PC-9 (cell line): ENCODE data around the gene PHF20.
"Not testable (repeated sequence)": the region's sequence is repeated elsewhere in the genome, so short reads cannot be mapped to it uniquely, and the experiment has no call there.

Experiments used
- CTCF ChIP-seq: fragments of 200-600 bp; sonication (generic); conservative IDR thresholded peaks from 2 replicates; pipeline ENCODE4 v1.6.1; 2017; ENCODE audit warnings: mixed run types, antibody characterized with exemption, mild to moderate bottlenecking, moderate library complexity
- EZH2 ChIP-seq: fragments of 200-600 bp; sonication (generic); IDR thresholded peaks from 2 replicates; pipeline ENCODE4 v1.8.0; 2017; ENCODE audit warnings: antibody characterized with exemption, low read depth

- TF ChIP-seq CTCF, EZH2: not testable (repeated sequence)
Measured at GRCh38 chr20:35901230-35901629, 129.4 kb downstream of the PHF20 start.
